Gastroesophageal sphincter (tissue), 3 donors: ENCODE measurements around the gene ANKRD9.

ENCODE experiments used
- CTCF ChIP-seq, 4 experiments: fragments of 200-600 bp in 2 of 4; fragments of 450-650 bp in 2 of 4; sonication (generic) in 1 of 4; IDR thresholded peaks; one replicate each; pipeline ENCODE4 v1.5.1; 2017 to 2019; ENCODE audit warnings: antibody characterized with exemption in 4 of 4, mild to moderate bottlenecking in 2 of 4, moderate library complexity in 2 of 4
- EP300 ChIP-seq: sonication (generic); formaldehyde crosslinking; IDR thresholded peaks from one replicate; pipeline ENCODE4 v1.6.1; 2017; ENCODE audit warnings: antibody characterized with exemption, mild to moderate bottlenecking

- TF ChIP-seq CTCF (IDR thresholded peaks at IDR 0.05), result no peak
- TF ChIP-seq EP300, result no peak
These were observed 47.9 kb downstream of the ANKRD9 start for GRCh38 chr14:102461490-102462338.
